K562 (cell line): ENCODE measurements around the gene TDRKH. TPM values are rescaled to one million over a fixed set of nuclear protein-coding genes. Genes with fewer than 3 reads are reported as not detected.
A peak's percentile ranks its signal among the peaks of the same experiment; 100 is the strongest.

Source experiments
- ATAC-seq: fragments of 200-7000 bp; cut with Tn5 transposase; 3 replicates; pipeline ENCODE4 v1.9.1; 2020; ENCODE audit warnings: moderate library complexity
- BruUV-seq: library from RNA; stranded (reverse); fragments of 400-500 nt; replicated peaks from 2 replicates; lab custom pipeline; 2021; lab: Mats Ljungman, UMichigan
- CTCF ChIA-PET: fragments of 300-600 bp; formaldehyde crosslinking; extraction: SDS; loops from one replicate; lab custom pipeline; 2021; ENCODE audit warnings: low intra/inter-chr PET ratio; lab: Yijun Ruan, JAX
- POLR2A ChIA-PET: fragments of 300-600, 350-650 bp; sonication (Branson Sonifier 250); formaldehyde crosslinking; extraction: SDS; loops from one replicate; lab custom pipeline; 2021; ENCODE audit warnings: antibody characterized with exemption, inconsistent platforms; lab: Yijun Ruan, JAX
- DNase-seq, 4 experiments: peaks; one replicate each; pipeline versions ENCODE4 v3.0.0 to v3.0.0-alpha.2; 2011 to 2018; ENCODE audit warnings: low spot score in 3 of 4, mixed read lengths in 3 of 4; ENCODE audit errors: extremely low read depth in 1 of 4
- FAIRE-seq: peaks from 2 replicates; lab custom pipeline; 2011; peaks lifted over from hg19 to GRCh38; lab: Jason Lieb, UNC
- H2AFZ ChIP-seq: 2 replicates; pipeline ENCODE4 v1.6.0; 2011; ENCODE audit warnings: low read depth, low read length, control low read depth, inconsistent platforms
- H3K27ac ChIP-seq: fragments of 200-600 bp; 3 replicates; pipeline ENCODE4 v1.8.0; 2011; ENCODE audit warnings: low read depth, mild to moderate bottlenecking, control low read depth, inconsistent platforms, low read length, moderate library complexity, mixed read lengths; ENCODE audit errors: extremely low read depth
- H3K27me3 ChIP-seq, 2 experiments: fragments of 300-600 bp in 1 of 2; 2 replicates in 1 of 2; 3 replicates in 1 of 2; pipeline versions ENCODE4 v1.6.0 to v1.8.0; 2011; ENCODE audit warnings: inconsistent platforms in 2 of 2, low read length in 2 of 2, mild to moderate bottlenecking in 1 of 2, mixed read lengths in 1 of 2, moderate library complexity in 1 of 2; ENCODE audit not compliant: control insufficient read depth in 2 of 2, insufficient read depth in 2 of 2
- H3K36me3 ChIP-seq: fragments of 300-600 bp; 3 replicates; pipeline ENCODE4 v1.8.0; 2011; ENCODE audit warnings: mild to moderate bottlenecking, low read length, inconsistent platforms; ENCODE audit not compliant: control insufficient read depth, insufficient read depth
- H3K4me1 ChIP-seq, 2 experiments: fragments of 200-600 bp in 1 of 2; replicated peaks in 1 of 2; 2 replicates in 1 of 2; 3 replicates in 1 of 2; pipeline versions ENCODE4 v1.5.1 to v1.8.0; 2011; ENCODE audit warnings: inconsistent platforms in 2 of 2, low read length in 2 of 2, mild to moderate bottlenecking in 1 of 2, mixed read lengths in 1 of 2, moderate library complexity in 1 of 2; ENCODE audit not compliant: control insufficient read depth in 2 of 2, insufficient read depth in 2 of 2
- H3K4me2 ChIP-seq: 2 replicates; pipeline ENCODE4 v1.6.1; 2011; ENCODE audit warnings: low read length, control low read depth, inconsistent platforms, mixed read lengths; ENCODE audit not compliant: insufficient read depth
- H3K4me3 ChIP-seq: fragments of 200-600 bp; sonication (generic), shearing (Covaris generic); 2 replicates; pipeline ENCODE4 v1.5.1; 2016; ENCODE audit warnings: control low read depth, inconsistent platforms
- H3K79me2 ChIP-seq: fragments of 200-600 bp; 3 replicates; pipeline ENCODE4 v1.8.0; 2011; ENCODE audit warnings: low read length, inconsistent platforms; ENCODE audit not compliant: control insufficient read depth, insufficient read depth
- H3K9ac ChIP-seq, 2 experiments: 2 replicates each; pipeline versions ENCODE4 v1.6.0 to v1.6.1; 2011; ENCODE audit warnings: low read depth in 2 of 2, low read length in 2 of 2, control low read depth in 1 of 2, inconsistent platforms in 1 of 2, mild to moderate bottlenecking in 1 of 2, mixed read lengths in 1 of 2; ENCODE audit not compliant: insufficient read depth in 1 of 2
- H3K9me1 ChIP-seq: one replicate; pipeline ENCODE4 v1.6.0; 2011; ENCODE audit warnings: inconsistent platforms, mild to moderate bottlenecking, low read length, moderate library complexity; ENCODE audit not compliant: control insufficient read depth, insufficient read depth
- H3K9me3 ChIP-seq: replicated peaks from 2 replicates; pipeline ENCODE4 v1.5.1; 2011; ENCODE audit warnings: low read depth, low read length, inconsistent platforms; ENCODE audit not compliant: control insufficient read depth, insufficient read depth
- H4K20me1 ChIP-seq: replicated peaks from 2 replicates; pipeline ENCODE4 v1.6.1; 2011; ENCODE audit warnings: low read length, inconsistent platforms, mixed read lengths; ENCODE audit not compliant: control insufficient read depth, insufficient read depth
- AFF4 ChIP-seq: sonication (generic); formaldehyde crosslinking; IDR thresholded peaks from 2 replicates; pipeline ENCODE4 v1.8.0; 2023; ENCODE audit warnings: mild to moderate bottlenecking, missing genetic modification reagents
- CC2D1A ChIP-seq: fragments of 450-650 bp; IDR thresholded peaks from 2 replicates; pipeline ENCODE4 v1.6.1; 2017; ENCODE audit warnings: mild to moderate bottlenecking
- EGR1 ChIP-seq: fragments of 450-650 bp; conservative IDR thresholded peaks from 2 replicates; pipeline ENCODE4 v1.6.1; 2017; ENCODE audit warnings: mild to moderate bottlenecking
- NRF1 ChIP-seq, 2 experiments: fragments of 450-650 bp; IDR thresholded peaks in 1 of 2; conservative IDR thresholded peaks in 1 of 2; 2 replicates each; pipeline ENCODE4 v1.6.1; 2014; ENCODE audit warnings: mild to moderate bottlenecking in 2 of 2
- PURB ChIP-seq: sonication (generic); formaldehyde crosslinking; IDR thresholded peaks from 2 replicates; pipeline ENCODE4 v1.9.0; 2021; ENCODE audit warnings: low read depth, mild to moderate bottlenecking, missing genetic modification reagents
- PYGO2 ChIP-seq: fragments of 450-650 bp; IDR thresholded peaks from 2 replicates; pipeline ENCODE4 v1.6.1; 2016; ENCODE audit warnings: mild to moderate bottlenecking, missing genetic modification characterization, moderate library complexity, missing compliant biosample characterization
- RBM14 ChIP-seq: fragments of 200-400 bp; formaldehyde crosslinking; IDR thresholded peaks from 2 replicates; pipeline ENCODE4 v1.6.1; 2018; ENCODE audit warnings: low read depth, mild to moderate bottlenecking, low read length, moderate library complexity, borderline replicate concordance; ENCODE audit not compliant: insufficient read depth
- SPI1 ChIP-seq: IDR thresholded peaks from 2 replicates; pipeline ENCODE4 v1.6.1; 2011; ENCODE audit warnings: low read depth, low read length, control low read depth, borderline replicate concordance
- ZC3H11A ChIP-seq: IDR thresholded peaks from 2 replicates; pipeline ENCODE4 v1.6.1; 2012; ENCODE audit warnings: low read depth, low read length, improper control_type of control experiment
- ZNF124 ChIP-seq: sonication (generic); formaldehyde crosslinking; IDR thresholded peaks from 2 replicates; pipeline ENCODE4 v1.8.1; 2022; ENCODE audit warnings: missing genetic modification reagents
- ZNF224 ChIP-seq: sonication (generic); formaldehyde crosslinking; IDR thresholded peaks from 2 replicates; pipeline ENCODE4 v1.8.0; 2022; ENCODE audit warnings: mild to moderate bottlenecking, missing genetic modification reagents
- WGBS: fragments of 100-300 bp; shearing (Covaris generic); methylation state at CpG from one replicate; pipeline ENCODE4 v1.1.6; 2016; ENCODE audit warnings: low coverage, mixed read lengths; ENCODE audit not compliant: insufficient coverage; ENCODE audit errors: missing lambda C conversion rate; 5-methylcytosine and 5-hydroxymethylcytosine counted together
- in situ Hi-C: fragments of 300-500 bp; cut with MboI; formaldehyde crosslinking; loops from 4 replicates; pipeline ENCODE4 v1.15.0; 2018; ENCODE audit warnings: inconsistent platforms, mixed read lengths
- intact Hi-C: fragments of 100-400 bp; cut with micrococcal nuclease; formaldehyde crosslinking; loops from 2 replicates; pipeline ENCODE4 v1.14.2; 2022
- polyA plus RNA-seq, 8 experiments: library from polyadenylated mRNA; depleted of rRNA in 4 of 8; stranded (reverse) in 5 of 8; unstranded in 3 of 8; fragments of >200 nt; fragmentation: Nextera tagmentation in 2 of 8; fragmentation: Illumina TruSeq in 1 of 8; extraction: Ambion mirVana in 2 of 8; extraction: Trizol in 1 of 8; gene quantifications; 2 replicates each; pipeline versions ENCODE4 v1.2.1 to v1.2.3, GENCODE V29; 2011 to 2014; ENCODE audit warnings: inconsistent platforms in 1 of 8, missing spikeins in 1 of 8
- total RNA-seq, 7 experiments: library from RNA; depleted of rRNA in 6 of 7; stranded (reverse); fragments of >200 nt in 6 of 7; fragmentation: Illumina TruSeq in 2 of 7; extraction: Trizol in 2 of 7; gene quantifications; 2 replicates each; pipeline versions ENCODE4 v1.2.1 to v1.2.3, GENCODE V29; 2011 to 2021; ENCODE audit warnings: low replicate concordance in 1 of 7
- TF ChIP-seq, protein P1 (sequence below): fragments of 450-650 bp; IDR thresholded peaks from 2 replicates; pipeline ENCODE4 v1.6.1; 2017; ENCODE audit warnings: mild to moderate bottlenecking, moderate library complexity

Gene TDRKH
- total and polyA plus RNA-seq, 9 of the 15 experiments (the other 6 are each of a cell fraction or from before 2014, with no cell fraction given) = 4.3 to 21.3 (median 8.4) TPM

GRCh38 chr1:151807766-151808165, 17.5 kb upstream of the TDRKH start:
- no peaks in the 10 kb centered on the region for H3K36me3 ChIP-seq
- intact Hi-C loops = no loop called here
- no peaks in the 10 kb centered on the region for H3K4me1 ChIP-seq
- WGBS = 0% methylated on average over 1 of the region's 1 CpG
- FAIRE-seq = no peak
- no TSS peak for BruUV-seq
- H3K4me2 ChIP-seq = no peak overlapping the region
- no peaks in the 10 kb centered on the region for H3K9me3 ChIP-seq
- H3K4me3 ChIP-seq = no peak overlapping the region
- H3K79me2 ChIP-seq = no peaks in the 10 kb centered on the region
- ATAC-seq = no peak
- POLR2A ChIA-PET = interaction anchor here (1.1 to 1.6 kb wide), 2 partner anchors 12 to 45 kb away, joined by 3 to 4 read pairs; partner anchors contain the start of gene MRPL9
- no peak overlapping the region for H2AFZ ChIP-seq
- no peaks in the 10 kb centered on the region for H3K9me1 ChIP-seq
- CTCF ChIA-PET = no interaction called here
- in situ Hi-C loops = no loop called here
- H3K27me3 ChIP-seq = peaks cover 51 to 72% of the 10 kb centered on the region in 2 experiments
- H3K9ac ChIP-seq = no peak overlapping the region
- no peaks in the 10 kb centered on the region; the same call in 1 of the 2 replicates for H4K20me1 ChIP-seq
- TF ChIP-seq ZNF224 (CRISPR knock-in tag) = no peak
- TF ChIP-seq SPI1 = peak; percentile 18; the same call in 1 of the 2 replicates
- no peak overlapping the region for H3K27ac ChIP-seq
- DNase-seq = no peak

GRCh38 chr1:151807131-151807530, 16.8 kb upstream of the TDRKH start:
- no peak for FAIRE-seq
- POLR2A ChIA-PET = interaction anchor here (1.0 to 1.6 kb wide), 3 partner anchors 12 to 44 kb away, joined by 3 to 4 read pairs (median 3); partner anchors contain the start of gene MRPL9
- H3K79me2 ChIP-seq = no peaks in the 10 kb centered on the region
- TF ChIP-seq RBM14 (no peak), PYGO2 (tag) (no peak), AFF4 (CRISPR knock-in tag) (no peak), ZC3H11A (no peak), ZNF124 (CRISPR knock-in tag) (no peak), EGR1 (no peak), PURB (CRISPR knock-in tag) (no peak), NRF1 (conservative IDR thresholded peaks at IDR 0.05 in 1 of 2, IDR thresholded peaks at IDR 0.05 in 1 of 2) (no peak), CC2D1A (no peak)
- TF ChIP-seq, protein P1, sequence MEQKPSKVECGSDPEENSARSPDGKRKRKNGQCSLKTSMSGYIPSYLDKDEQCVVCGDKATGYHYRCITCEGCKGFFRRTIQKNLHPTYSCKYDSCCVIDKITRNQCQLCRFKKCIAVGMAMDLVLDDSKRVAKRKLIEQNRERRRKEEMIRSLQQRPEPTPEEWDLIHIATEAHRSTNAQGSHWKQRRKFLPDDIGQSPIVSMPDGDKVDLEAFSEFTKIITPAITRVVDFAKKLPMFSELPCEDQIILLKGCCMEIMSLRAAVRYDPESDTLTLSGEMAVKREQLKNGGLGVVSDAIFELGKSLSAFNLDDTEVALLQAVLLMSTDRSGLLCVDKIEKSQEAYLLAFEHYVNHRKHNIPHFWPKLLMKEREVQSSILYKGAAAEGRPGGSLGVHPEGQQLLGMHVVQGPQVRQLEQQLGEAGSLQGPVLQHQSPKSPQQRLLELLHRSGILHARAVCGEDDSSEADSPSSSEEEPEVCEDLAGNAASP = no peak

More at GRCh38 chr1:151807131-151807530, 16.8 kb upstream of the TDRKH start:
- Histone ChIP-seq H3K4me1 (no peaks in the 10 kb centered on the region), H3K36me3 (no peaks in the 10 kb centered on the region), H3K4me3 (no peak overlapping the region), H3K9me1 (no peaks in the 10 kb centered on the region), H3K4me2 (no peak overlapping the region), H3K27ac (no peak overlapping the region), H4K20me1 (peaks cover 3% of the 10 kb centered on the region; the same call in 1 of the 2 replicates), H3K9ac (no peak overlapping the region), H3K9me3 (no peaks in the 10 kb centered on the region), H2AFZ (no peak overlapping the region), H3K27me3 (peaks cover 51 to 76% of the 10 kb centered on the region in 2 experiments)
- CTCF ChIA-PET = no interaction called here
- intact Hi-C loops (no loop called here), in situ Hi-C loops (no loop called here)
- no peak for ATAC-seq
- no peak for DNase-seq
- 0% methylated on average over 5 of the region's 5 CpGs for WGBS
- no TSS peak for BruUV-seq
